Calu3 (cell line): ENCODE results near the gene HERPUD2. TPM values are rescaled to one million over a fixed set of nuclear protein-coding genes. Genes with fewer than 3 reads are reported as not detected.
"Not testable (repeated sequence)": the region's sequence is repeated elsewhere in the genome, so short reads cannot be mapped to it uniquely, and the experiment has no call there.

Source experiments
- BruUV-seq: library from RNA; stranded (reverse); fragments of 400-500 nt; replicated peaks from 2 replicates; lab custom pipeline; 2021; lab: Mats Ljungman, UMichigan
- CTCF ChIA-PET: fragments of 300-600 bp; sonication (Branson Sonifier 250); formaldehyde crosslinking; loops from one replicate; lab custom pipeline; 2022; ENCODE audit warnings: antibody characterized with exemption; lab: Charles Lee
- DNase-seq: peaks from one replicate; pipeline ENCODE4 v3.0.0; 2022
- H3K27ac Mint-ChIP-seq: one replicate; pipeline ENCODE4 v1.8.0; 2022; ENCODE audit warnings: mixed read lengths; ENCODE audit not compliant: unreplicated experiment
- H3K27me3 Mint-ChIP-seq: one replicate; pipeline ENCODE4 v1.8.0; 2022; ENCODE audit warnings: mixed read lengths; ENCODE audit not compliant: unreplicated experiment
- H3K36me3 Mint-ChIP-seq: one replicate; pipeline ENCODE4 v1.8.0; 2022; ENCODE audit warnings: mild to moderate bottlenecking, moderate library complexity, mixed read lengths; ENCODE audit not compliant: insufficient read depth, unreplicated experiment
- H3K4me1 Mint-ChIP-seq: one replicate; pipeline ENCODE4 v1.8.0; 2022; ENCODE audit warnings: mild to moderate bottlenecking, low read depth, mixed read lengths; ENCODE audit not compliant: unreplicated experiment
- H3K4me3 Mint-ChIP-seq: one replicate; pipeline ENCODE4 v1.8.0; 2022; ENCODE audit warnings: mild to moderate bottlenecking, low read depth, moderate library complexity, mixed read lengths; ENCODE audit not compliant: unreplicated experiment
- H3K9me3 Mint-ChIP-seq: one replicate; pipeline ENCODE4 v1.8.0; 2022; ENCODE audit warnings: low read depth, mixed read lengths; ENCODE audit not compliant: unreplicated experiment
- intact Hi-C: fragments of 100-400 bp; cut with micrococcal nuclease; formaldehyde crosslinking; loops from one replicate; pipeline ENCODE4 v1.10.0; 2022; ENCODE audit not compliant: unreplicated experiment
- total RNA-seq: library from RNA; stranded (reverse); gene quantifications from 2 replicates; pipeline ENCODE4 v1.2.3, GENCODE V29; 2022
- TF ChIP-seq, protein P1 (sequence below): fragments of 200-600 bp; IDR thresholded peaks from one replicate; pipeline ENCODE4 v1.8.0; 2022; ENCODE audit warnings: antibody characterized with exemption; ENCODE audit not compliant: unreplicated experiment

HERPUD2 gene
- total RNA-seq, 1 experiment from 2014 or later: 42.7 TPM

DNA sequence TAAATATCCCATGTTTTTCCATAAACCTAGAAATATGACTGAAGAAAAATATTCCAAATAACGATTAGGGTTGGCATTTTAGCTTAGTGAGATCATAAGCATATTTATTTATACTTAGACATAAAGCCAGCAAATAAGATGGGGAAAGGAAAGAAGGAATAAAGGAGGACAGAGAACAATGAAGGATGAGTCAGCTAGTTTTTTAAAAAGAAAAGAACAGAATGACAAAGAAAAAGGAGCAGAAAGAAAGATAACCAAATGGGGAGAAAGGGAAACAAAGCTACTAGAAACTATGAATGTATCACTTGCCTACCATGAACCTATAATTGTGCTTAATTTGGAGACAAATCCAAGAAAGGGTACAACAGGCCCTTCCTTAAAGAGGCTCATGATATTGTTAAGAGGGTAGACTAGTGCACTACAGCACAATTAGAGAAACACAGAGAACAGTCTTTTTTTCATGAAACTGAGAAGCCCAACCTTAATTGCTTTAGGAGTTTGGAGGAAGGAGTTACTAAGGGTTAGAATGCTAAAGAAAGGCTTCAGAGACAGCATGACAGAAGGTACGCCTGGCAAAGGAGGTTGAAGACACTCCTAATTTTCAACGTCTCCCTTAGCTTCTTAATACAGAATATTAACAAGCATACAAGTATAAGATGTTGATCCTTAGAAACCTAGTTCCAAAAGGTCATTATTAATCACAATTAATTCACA lies 23.9 kb downstream of the HERPUD2 start:
- intact Hi-C loops: no loop called here
- H3K27me3 Mint-ChIP-seq: no peaks in the 10 kb centered on the region
- H3K4me3 Mint-ChIP-seq: no peak overlapping the region
- CTCF ChIA-PET: no interaction called here
- TF ChIP-seq, protein P1, sequence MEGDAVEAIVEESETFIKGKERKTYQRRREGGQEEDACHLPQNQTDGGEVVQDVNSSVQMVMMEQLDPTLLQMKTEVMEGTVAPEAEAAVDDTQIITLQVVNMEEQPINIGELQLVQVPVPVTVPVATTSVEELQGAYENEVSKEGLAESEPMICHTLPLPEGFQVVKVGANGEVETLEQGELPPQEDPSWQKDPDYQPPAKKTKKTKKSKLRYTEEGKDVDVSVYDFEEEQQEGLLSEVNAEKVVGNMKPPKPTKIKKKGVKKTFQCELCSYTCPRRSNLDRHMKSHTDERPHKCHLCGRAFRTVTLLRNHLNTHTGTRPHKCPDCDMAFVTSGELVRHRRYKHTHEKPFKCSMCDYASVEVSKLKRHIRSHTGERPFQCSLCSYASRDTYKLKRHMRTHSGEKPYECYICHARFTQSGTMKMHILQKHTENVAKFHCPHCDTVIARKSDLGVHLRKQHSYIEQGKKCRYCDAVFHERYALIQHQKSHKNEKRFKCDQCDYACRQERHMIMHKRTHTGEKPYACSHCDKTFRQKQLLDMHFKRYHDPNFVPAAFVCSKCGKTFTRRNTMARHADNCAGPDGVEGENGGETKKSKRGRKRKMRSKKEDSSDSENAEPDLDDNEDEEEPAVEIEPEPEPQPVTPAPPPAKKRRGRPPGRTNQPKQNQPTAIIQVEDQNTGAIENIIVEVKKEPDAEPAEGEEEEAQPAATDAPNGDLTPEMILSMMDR: no peak
- H3K36me3 Mint-ChIP-seq: no peaks in the 10 kb centered on the region
- no peaks in the 10 kb centered on the region for H3K4me1 Mint-ChIP-seq
- no peak overlapping the region for H3K27ac Mint-ChIP-seq
- no TSS peak for BruUV-seq
- H3K9me3 Mint-ChIP-seq: no peaks in the 10 kb centered on the region
- DNase-seq: no peak

DNA sequence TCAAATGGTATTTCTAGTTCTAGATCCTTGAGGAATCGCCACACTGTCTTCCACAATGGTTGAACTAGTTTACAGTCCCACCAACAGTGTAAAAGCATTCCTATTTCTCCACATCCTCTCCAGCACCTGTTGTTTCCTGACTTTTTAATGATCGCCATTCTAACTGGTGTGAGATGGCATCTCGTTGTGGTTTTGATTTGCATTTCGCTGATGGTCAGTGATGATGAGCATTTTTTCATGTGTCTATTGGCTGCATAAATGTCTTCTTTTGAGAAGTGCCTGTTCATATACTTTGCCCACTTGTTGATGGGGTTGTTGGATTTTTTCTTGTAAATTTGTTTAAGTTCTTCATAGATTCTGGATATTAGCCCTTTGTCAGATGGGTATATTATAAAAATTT lies 34.5 kb downstream of the HERPUD2 start:
- H3K27ac Mint-ChIP-seq, intact Hi-C loops, CTCF ChIA-PET, DNase-seq, BruUV-seq, H3K36me3 Mint-ChIP-seq, H3K27me3 Mint-ChIP-seq, H3K4me1 Mint-ChIP-seq, H3K4me3 Mint-ChIP-seq: not testable (repeated sequence)
- H3K9me3 Mint-ChIP-seq: peaks cover 10% of the 10 kb centered on the region

DNA sequence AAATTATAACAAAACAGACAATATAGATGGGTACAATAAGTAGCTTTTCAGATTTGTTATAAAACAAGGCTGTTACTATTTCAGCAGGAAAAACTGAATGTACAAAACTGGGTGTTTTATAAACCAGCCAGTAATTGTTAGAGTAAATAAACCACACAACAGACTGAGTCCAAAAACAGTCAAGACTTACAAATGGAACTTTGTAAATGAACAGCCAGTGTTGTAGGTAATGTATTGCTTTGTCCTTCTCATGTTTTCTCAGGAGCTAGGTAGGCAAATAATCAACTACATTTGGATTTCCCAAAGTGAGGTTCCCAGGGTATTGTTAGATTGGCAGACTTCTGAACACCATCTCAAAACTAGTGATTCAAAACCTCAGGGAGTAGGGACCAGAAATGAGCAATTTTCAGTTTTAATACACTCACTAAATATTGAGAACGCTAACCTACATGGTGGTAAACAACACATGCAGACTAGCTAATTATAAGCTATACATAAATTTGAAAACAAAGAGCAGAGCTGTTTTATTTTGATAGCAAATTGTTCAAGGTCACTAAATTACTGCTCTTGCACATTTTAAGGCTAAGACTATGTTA lies 36.2 kb downstream of the HERPUD2 start:
- peaks cover 10% of the 10 kb centered on the region for H3K9me3 Mint-ChIP-seq
- no peak overlapping the region for H3K4me3 Mint-ChIP-seq
- DNase-seq: no peak
- intact Hi-C loops: no loop called here
- no peaks in the 10 kb centered on the region for H3K27me3 Mint-ChIP-seq
- CTCF ChIA-PET: no interaction called here
- BruUV-seq: no TSS peak
- H3K27ac Mint-ChIP-seq: no peak overlapping the region
- H3K36me3 Mint-ChIP-seq: no peaks in the 10 kb centered on the region
- no peaks in the 10 kb centered on the region for H3K4me1 Mint-ChIP-seq
- TF ChIP-seq, protein P1: no peak

DNA sequence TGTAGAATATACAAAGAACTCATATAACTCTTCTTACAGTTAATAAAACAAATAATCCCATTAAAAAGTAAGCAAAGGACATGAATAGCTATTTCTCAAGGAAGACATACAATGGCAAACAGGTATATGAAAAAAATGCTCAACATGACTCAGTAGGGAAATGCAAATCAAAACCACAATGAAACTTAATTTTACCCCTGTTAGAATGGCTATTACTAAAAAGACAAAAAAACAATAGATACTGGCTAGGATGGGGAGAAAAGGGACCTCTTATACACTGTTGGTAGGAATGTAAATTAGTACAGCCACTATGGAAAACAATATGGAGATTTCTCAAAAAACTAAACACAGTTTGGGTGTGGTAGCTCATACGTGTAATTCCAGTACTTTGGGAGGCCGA lies 37.8 kb downstream of the HERPUD2 start:
- Mint-ChIP-seq H3K27me3 (no peaks in the 10 kb centered on the region), H3K4me3 (no peak overlapping the region), H3K4me1 (no peaks in the 10 kb centered on the region), H3K36me3 (no peaks in the 10 kb centered on the region), H3K27ac (no peak overlapping the region), H3K9me3 (peaks cover 15% of the 10 kb centered on the region)
- no TSS peak for BruUV-seq
- CTCF ChIA-PET: interaction anchor here (0.7 kb wide), 1 partner anchor 137 kb away, joined by 3 read pairs; no protein-coding TSS in a partner anchor
- DNase-seq: no peak
- intact Hi-C loops: no loop called here
- TF ChIP-seq, protein P1: no peak

DNA sequence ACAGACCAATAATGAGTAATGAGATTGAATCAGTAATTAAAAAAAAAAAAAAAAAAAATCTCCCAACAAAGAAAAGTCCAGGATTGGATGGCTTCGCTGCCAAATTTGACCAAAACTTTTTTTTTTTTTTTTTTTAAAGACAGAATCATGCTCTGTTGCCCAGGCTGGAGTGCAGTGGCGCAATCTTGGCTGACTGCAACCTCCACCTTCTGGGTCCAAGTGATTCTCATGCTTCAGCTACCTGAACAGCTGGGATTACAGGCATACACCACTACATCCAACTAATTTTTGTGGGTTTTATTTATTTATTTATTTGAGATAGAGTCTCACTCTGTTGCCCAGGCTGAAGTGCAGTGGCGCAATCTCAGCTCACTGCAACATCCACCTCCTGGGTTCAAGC lies 40.4 kb downstream of the HERPUD2 start:
- intact Hi-C loops, H3K27me3 Mint-ChIP-seq, H3K36me3 Mint-ChIP-seq, BruUV-seq, H3K4me1 Mint-ChIP-seq, H3K27ac Mint-ChIP-seq, H3K4me3 Mint-ChIP-seq, DNase-seq: not testable (repeated sequence)
- CTCF ChIA-PET: interaction anchor here (0.7 kb wide), 1 partner anchor 198 kb away, joined by 6 read pairs; no protein-coding TSS in a partner anchor
- peaks cover 12% of the 10 kb centered on the region for H3K9me3 Mint-ChIP-seq
